HUES48 (cell line): Measurements from ENCODE around the gene ATF7.

Source experiments
- H3K27ac ChIP-seq: one replicate; pipeline ENCODE4 v1.7.0; 2013; ENCODE audit warnings: low read depth, low read length, inconsistent platforms
- H3K27me3 ChIP-seq: 2 replicates; pipeline ENCODE4 v1.6.1; 2013; ENCODE audit warnings: mild to moderate bottlenecking, low read length; ENCODE audit not compliant: control insufficient read depth, insufficient read depth
- H3K36me3 ChIP-seq: 2 replicates; pipeline ENCODE4 v1.6.1; 2013; ENCODE audit warnings: low read length; ENCODE audit not compliant: control insufficient read depth, insufficient read depth
- H3K4me1 ChIP-seq: 2 replicates; pipeline ENCODE4 v1.6.1; 2013; ENCODE audit warnings: mild to moderate bottlenecking, low read length; ENCODE audit not compliant: control insufficient read depth, insufficient read depth
- H3K4me3 ChIP-seq: 2 replicates; pipeline ENCODE4 v1.5.1; 2013; ENCODE audit warnings: mild to moderate bottlenecking, low read depth, low read length
- H3K9ac ChIP-seq: 2 replicates; pipeline ENCODE4 v1.6.1; 2013; ENCODE audit warnings: mild to moderate bottlenecking, low read depth, low read length, moderate library complexity
- H3K9me3 ChIP-seq: 2 replicates; pipeline ENCODE4 v1.6.1; 2013; ENCODE audit warnings: low read length; ENCODE audit not compliant: control insufficient read depth, insufficient read depth

Gene ATF7

DNA sequence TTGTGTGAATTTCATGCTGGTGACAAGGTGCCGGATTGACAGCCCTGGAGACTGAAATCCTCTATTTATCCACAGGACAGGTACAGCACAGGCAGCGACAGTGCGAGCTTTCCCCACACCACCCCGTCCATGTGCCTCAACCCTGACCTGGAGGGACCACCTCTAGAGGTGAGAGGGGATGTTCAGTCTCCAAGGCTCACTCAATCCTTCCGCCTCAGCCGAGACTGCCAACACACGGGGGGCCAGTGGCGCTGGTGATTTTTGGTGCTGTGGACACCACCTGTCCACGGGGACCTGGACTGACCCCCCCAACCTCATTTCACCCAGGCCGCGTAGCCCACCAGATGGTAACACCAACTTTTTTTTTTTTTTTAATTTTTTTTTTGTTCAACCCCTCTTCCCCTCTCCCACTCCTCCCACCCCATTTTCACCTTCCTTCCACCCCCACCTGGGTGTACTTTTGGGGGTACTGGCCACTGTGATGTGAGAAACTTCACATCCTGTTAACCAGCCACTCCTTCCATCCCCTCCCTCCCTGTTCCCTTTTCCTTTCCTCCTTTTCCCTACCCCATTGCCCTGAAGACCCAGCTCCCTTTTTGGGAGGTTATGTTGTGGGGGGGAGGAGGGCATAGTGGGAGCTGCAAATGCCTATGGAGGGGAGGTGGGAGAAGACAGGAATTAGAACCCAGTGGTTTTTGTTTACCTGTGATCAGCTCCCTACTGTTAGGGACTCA, 161.3 kb downstream of the ATF7 start:
- H3K9me3 ChIP-seq, result no peaks in the 10 kb centered on the region
- peak overlapping the region; percentile 23 for H3K27ac ChIP-seq
- no peak overlapping the region for H3K4me3 ChIP-seq
- H3K27me3 ChIP-seq, result no peaks in the 10 kb centered on the region
- peaks cover 99% of the 10 kb centered on the region for H3K36me3 ChIP-seq
- H3K4me1 ChIP-seq, result peaks cover 24% of the 10 kb centered on the region
- H3K9ac ChIP-seq, result no peak overlapping the region

DNA sequence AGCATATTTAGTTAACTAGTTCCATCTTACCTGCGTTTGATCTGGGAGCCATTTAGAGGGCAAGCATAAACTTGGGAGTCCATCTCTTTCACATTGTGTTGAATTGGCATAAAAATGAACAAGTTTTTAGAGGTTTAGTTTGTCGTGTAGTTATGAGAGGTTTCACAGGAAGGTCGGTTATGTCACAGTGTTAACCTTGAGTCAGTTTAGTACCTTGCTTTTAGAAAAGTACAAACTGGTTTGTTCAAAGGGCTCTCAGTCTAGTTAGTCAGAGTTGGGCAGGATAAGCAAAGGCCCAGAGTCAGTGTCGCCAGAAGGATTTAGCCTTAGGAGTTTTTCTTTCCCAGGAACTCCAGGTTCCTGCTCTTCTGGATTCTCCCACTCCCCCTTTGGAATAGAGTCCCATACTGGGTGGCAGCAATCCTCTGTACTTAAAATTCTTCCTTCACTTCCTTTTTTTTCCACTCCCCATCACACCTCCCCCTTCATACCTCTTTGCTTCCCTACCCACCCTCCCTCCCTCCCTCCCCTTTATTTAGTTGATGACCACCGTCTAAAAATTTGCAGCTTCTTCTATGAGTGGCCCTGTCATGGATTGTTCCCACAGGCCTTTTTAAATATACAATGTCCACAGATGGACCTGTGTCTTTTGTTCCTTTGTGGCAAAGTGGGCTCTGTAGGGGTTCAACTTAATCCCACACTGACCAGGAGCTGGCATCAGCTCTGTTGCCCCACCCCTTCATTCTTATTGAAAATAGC, 162.2 kb downstream of the ATF7 start:
- Histone ChIP-seq H3K27ac (peak overlapping the region; percentile 23), H3K9me3 (no peaks in the 10 kb centered on the region), H3K36me3 (peaks cover 99% of the 10 kb centered on the region), H3K9ac (no peak overlapping the region), H3K27me3 (no peaks in the 10 kb centered on the region), H3K4me1 (peaks cover 24% of the 10 kb centered on the region), H3K4me3 (no peak overlapping the region)

DNA sequence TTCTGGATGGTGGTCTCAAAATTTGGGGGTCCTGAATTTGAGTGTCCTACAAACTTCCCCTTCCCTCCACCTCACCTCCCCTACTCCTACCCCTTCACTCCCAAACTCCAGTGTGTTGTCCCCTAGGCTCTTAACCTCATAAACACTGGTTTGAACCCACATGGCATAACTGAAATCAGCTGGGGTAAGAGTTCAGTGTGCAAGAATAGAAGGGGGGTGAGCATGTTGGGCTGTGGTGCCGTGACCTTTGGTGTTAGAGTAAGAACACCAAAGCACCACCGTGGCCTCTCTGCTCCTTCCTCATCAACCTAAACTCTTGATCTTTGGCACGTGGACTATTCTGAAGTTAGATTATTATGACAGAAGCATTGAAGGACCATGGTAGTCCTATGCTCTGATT, 163.2 kb downstream of the ATF7 start:
- Histone ChIP-seq H3K9me3 (no peaks in the 10 kb centered on the region), H3K27me3 (no peaks in the 10 kb centered on the region), H3K27ac (no peak overlapping the region), H3K36me3 (peaks cover 99% of the 10 kb centered on the region), H3K4me3 (no peak overlapping the region), H3K9ac (no peak overlapping the region), H3K4me1 (peaks cover 24% of the 10 kb centered on the region)

DNA sequence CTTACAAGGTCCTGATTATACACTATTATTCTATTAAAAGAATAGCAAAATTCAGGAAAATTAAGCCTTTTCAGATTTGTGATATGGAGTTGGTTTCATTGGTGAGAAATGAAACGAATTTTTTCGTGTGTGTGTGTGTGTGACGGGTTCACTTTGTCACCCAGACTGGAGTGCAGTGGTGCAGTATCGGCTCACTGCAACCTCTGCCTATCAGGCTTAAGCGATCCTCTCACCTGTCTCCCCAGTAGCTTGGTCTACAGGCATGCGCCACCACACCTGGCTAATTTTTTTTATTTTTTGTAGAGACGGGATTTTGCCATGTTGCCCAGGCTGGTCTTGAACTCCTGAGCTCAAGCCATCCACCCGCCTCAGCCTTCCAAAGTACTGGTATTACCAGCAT, 164.6 kb downstream of the ATF7 start:
- Histone ChIP-seq H3K4me3 (no peak overlapping the region), H3K9ac (no peak overlapping the region), H3K27me3 (no peaks in the 10 kb centered on the region), H3K27ac (no peak overlapping the region), H3K9me3 (no peaks in the 10 kb centered on the region), H3K36me3 (peaks cover 99% of the 10 kb centered on the region), H3K4me1 (peaks cover 24% of the 10 kb centered on the region)

DNA sequence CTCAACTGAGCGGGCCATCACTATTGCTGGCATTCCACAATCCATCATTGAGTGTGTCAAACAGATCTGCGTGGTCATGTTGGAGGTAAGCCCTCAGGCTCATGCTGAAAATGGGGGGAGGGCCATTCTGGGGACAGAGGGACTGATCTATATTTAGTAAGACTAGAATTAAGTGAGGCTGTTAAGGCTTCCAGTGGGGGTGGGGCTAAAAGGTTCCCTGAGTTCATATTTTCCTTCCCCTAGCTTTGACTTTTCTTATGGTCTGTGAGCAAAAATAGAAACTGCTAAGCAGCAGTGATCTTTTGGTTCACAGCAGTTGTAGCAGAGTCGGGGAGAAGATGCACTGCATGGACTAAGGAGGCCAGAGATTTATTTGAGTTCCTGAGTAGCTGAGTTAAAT, 165.1 kb downstream of the ATF7 start:
- no peak overlapping the region for H3K9ac ChIP-seq
- H3K36me3 ChIP-seq, result peaks cover 99% of the 10 kb centered on the region

DNA sequence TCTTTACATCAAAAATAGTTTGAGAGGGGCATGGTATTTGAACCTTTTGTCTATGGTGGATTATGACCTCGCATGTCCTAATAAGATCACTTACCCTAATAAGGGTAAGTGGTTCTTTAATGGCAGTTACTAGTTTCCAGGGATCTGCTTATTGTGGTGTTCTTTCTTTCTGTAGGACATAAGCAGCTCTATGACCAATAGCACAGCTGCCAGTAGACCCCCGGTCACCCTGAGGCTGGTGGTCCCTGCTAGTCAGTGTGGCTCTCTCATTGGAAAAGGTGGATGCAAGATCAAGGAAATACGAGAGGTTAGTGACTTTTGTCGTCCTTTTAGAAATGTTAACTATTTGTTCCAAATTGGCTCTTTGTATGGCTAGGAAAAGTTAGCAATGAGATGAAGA, 167.1 kb downstream of the ATF7 start:
- H3K36me3 ChIP-seq, result peaks cover 100% of the 10 kb centered on the region
- H3K4me1 ChIP-seq, result peaks cover 26% of the 10 kb centered on the region
- H3K27ac ChIP-seq, result no peak overlapping the region

More for the DNA sequence above, 165.1 kb downstream of the ATF7 start:
- Histone ChIP-seq H3K27ac (no peak overlapping the region), H3K9me3 (no peaks in the 10 kb centered on the region), H3K27me3 (no peaks in the 10 kb centered on the region), H3K4me3 (no peak overlapping the region), H3K4me1 (peaks cover 24% of the 10 kb centered on the region)

More for the DNA sequence above, 167.1 kb downstream of the ATF7 start:
- no peaks in the 10 kb centered on the region for H3K27me3 ChIP-seq
- H3K9me3 ChIP-seq, result no peaks in the 10 kb centered on the region
- no peak overlapping the region for H3K9ac ChIP-seq
- H3K4me3 ChIP-seq, result no peak overlapping the region
